Spleen (tissue), 11 donors: ENCODE results near the gene XPO6. TPM values are rescaled to one million over a fixed set of nuclear protein-coding genes. Genes with fewer than 3 reads are reported as not detected.
"Not testable (repeated sequence)": the region's sequence is repeated elsewhere in the genome, so short reads cannot be mapped to it uniquely, and the experiment has no call there.

ENCODE experiments used
- DNase-seq: peaks from one replicate; pipeline ENCODE4 v3.0.0-alpha.2; 2020
- H3K27ac ChIP-seq, 8 donors: fragments of 200-600 bp; sonication (generic) in 7 of 8; 1 replicate in 4 of 8; 2 replicates in 4 of 8; pipeline versions ENCODE4 v1.5.0 to v1.8.0; 2016 to 2021; ENCODE audit warnings: inconsistent platforms in 4 of 8, mild to moderate bottlenecking in 4 of 8, moderate library complexity in 1 of 8
- H3K27me3 ChIP-seq, 7 donors: fragments of 200-600 bp; sonication (generic) in 6 of 7; replicated peaks in 1 of 7; 1 replicate in 4 of 7; 2 replicates in 3 of 7; pipeline versions ENCODE4 v1.5.0 to v1.8.0; 2016 to 2021; ENCODE audit warnings: inconsistent platforms in 3 of 7, mild to moderate bottlenecking in 1 of 7
- H3K36me3 ChIP-seq, 6 donors: fragments of 200-600 bp; sonication (generic) in 5 of 6; 1 replicate in 4 of 6; 2 replicates in 2 of 6; pipeline versions ENCODE4 v1.5.0 to v1.8.0; 2016 to 2021; ENCODE audit warnings: inconsistent platforms in 2 of 6
- H3K4me1 ChIP-seq, 6 donors: fragments of 200-600 bp; sonication (generic) in 5 of 6; 1 replicate in 3 of 6; 2 replicates in 3 of 6; pipeline versions ENCODE4 v1.5.0 to v1.8.0; 2016 to 2021; ENCODE audit warnings: inconsistent platforms in 3 of 6
- H3K4me3 ChIP-seq, 8 donors: fragments of 200-600 bp; sonication (generic) in 7 of 8; 1 replicate in 4 of 8; 2 replicates in 4 of 8; pipeline versions ENCODE4 v1.5.0 to v1.8.0; 2016 to 2021; ENCODE audit warnings: inconsistent platforms in 4 of 8, mild to moderate bottlenecking in 4 of 8, moderate library complexity in 2 of 8
- H3K9me3 ChIP-seq, 8 donors: fragments of 200-600 bp; sonication (generic) in 7 of 8; 1 replicate in 4 of 8; 2 replicates in 4 of 8; pipeline versions ENCODE4 v1.5.0 to v1.8.0; 2016 to 2021; ENCODE audit warnings: inconsistent platforms in 4 of 8
- POLR2A ChIP-seq, 3 donors: fragments of 450-650 bp; IDR thresholded peaks; one replicate each; pipeline ENCODE4 v1.5.1; 2017; ENCODE audit warnings: antibody characterized with exemption in 3 of 3, mild to moderate bottlenecking in 1 of 3
- POLR2AphosphoS5 ChIP-seq, 3 donors: sonication (generic); formaldehyde crosslinking; IDR thresholded peaks; one replicate each; pipeline ENCODE4 v1.5.1; 2017; ENCODE audit warnings: antibody characterized with exemption in 3 of 3
- WGBS, 5 donors: extraction: QIAGEN DNeasy Blood & Tissue Kit in 3 of 5; methylation state at CpG; one replicate each; pipeline versions ENCODE4 v1.1.5 to v1.1.7; 2013 to 2018; 5-methylcytosine and 5-hydroxymethylcytosine counted together
- intact Hi-C: fragments of 100-400 bp; cut with DNase I; formaldehyde crosslinking; loops from one replicate; pipeline ENCODE4 v1.15.0; 2023; ENCODE audit warnings: low total_unique reads
- polyA plus RNA-seq, 3 donors: library from polyadenylated mRNA; stranded (reverse); fragments of 200-250 nt; gene quantifications; one replicate each; pipeline ENCODE4 v1.2.1, GENCODE V29; 2013
- total RNA-seq, 7 donors: library from RNA; depleted of rRNA in 3 of 7; stranded (reverse); fragments of >200 nt in 3 of 7; fragmentation: NEBNext Ultra II Directional in 4 of 7; extraction: Animal tissue kit (Norgen Biotek cat#: 25700) in 4 of 7; gene quantifications; one replicate each; pipeline versions ENCODE4 v1.1.0 to v1.2.1, GENCODE V29; 2016 to 2021
- TF ChIP-seq, protein P1 (sequence below), 11 experiments: fragments of 200-600 bp in 7 of 11; fragments of 450-650 bp in 4 of 11; sonication (generic) in 4 of 11; IDR thresholded peaks in 8 of 11; conservative IDR thresholded peaks in 3 of 11; 1 replicate in 7 of 11; 2 replicates in 4 of 11; pipeline versions ENCODE4 v1.4.0 to v1.8.0; 2016 to 2021; ENCODE audit warnings: antibody characterized with exemption in 11 of 11, inconsistent platforms in 4 of 11, mild to moderate bottlenecking in 1 of 11
- donor health status: healthy with polysubstance abuse.
- donor health status: DM: no; HTN: no; CAD: no; lungs with moderate emphysema.
- donor health status: DM: no; HTN: no; CAD: no.
- donor health status: Bipolar disorder and iron deficiency.
- donor health status: healthy.
- donor health status: DM: no; HTN: no; CAD: no.
- donor health status: DM: yes; HTN: yes; CAD: no.

Gene XPO6
- total and polyA plus RNA-seq, 10 donors = 96.9 to 517 (median 302) TPM

DNA sequence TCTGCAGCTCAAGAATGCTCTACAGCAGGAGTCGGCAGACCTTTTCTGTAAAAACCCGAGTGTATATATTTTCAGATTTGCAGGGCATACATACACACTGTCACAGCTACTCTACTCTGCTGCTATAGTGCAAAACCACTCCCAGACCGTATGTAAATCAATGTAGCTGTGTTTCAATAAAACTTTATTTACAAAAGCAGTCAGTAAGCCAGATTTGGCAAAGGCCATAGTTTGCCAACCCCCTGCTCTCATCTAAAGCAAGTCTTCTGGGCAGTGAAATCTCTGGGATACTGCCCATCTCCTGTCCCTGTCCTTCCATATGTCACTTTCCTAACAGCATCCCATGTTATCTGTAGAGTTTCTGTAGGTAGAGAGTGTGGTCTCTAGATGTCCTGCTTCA is 91.0 kb downstream of the XPO6 start:
- intact Hi-C loops = no loop called here
- TF ChIP-seq POLR2AphosphoS5 (IDR thresholded peaks at IDR 0.05) (no peak), POLR2A (IDR thresholded peaks at IDR 0.05) (no peak)
- TF ChIP-seq, protein P1, sequence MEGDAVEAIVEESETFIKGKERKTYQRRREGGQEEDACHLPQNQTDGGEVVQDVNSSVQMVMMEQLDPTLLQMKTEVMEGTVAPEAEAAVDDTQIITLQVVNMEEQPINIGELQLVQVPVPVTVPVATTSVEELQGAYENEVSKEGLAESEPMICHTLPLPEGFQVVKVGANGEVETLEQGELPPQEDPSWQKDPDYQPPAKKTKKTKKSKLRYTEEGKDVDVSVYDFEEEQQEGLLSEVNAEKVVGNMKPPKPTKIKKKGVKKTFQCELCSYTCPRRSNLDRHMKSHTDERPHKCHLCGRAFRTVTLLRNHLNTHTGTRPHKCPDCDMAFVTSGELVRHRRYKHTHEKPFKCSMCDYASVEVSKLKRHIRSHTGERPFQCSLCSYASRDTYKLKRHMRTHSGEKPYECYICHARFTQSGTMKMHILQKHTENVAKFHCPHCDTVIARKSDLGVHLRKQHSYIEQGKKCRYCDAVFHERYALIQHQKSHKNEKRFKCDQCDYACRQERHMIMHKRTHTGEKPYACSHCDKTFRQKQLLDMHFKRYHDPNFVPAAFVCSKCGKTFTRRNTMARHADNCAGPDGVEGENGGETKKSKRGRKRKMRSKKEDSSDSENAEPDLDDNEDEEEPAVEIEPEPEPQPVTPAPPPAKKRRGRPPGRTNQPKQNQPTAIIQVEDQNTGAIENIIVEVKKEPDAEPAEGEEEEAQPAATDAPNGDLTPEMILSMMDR (IDR thresholded peaks at IDR 0.05 in 8 of 11, conservative IDR thresholded peaks at IDR 0.05 in 3 of 11) = no peak
- H3K4me3 ChIP-seq = no peak overlapping the region
- H3K4me1 ChIP-seq = no peaks in the 10 kb centered on the region
- H3K27me3 ChIP-seq = no peaks in the 10 kb centered on the region
- DNase-seq = no peak
- 91 to 95% (median 93%) methylated on average over 3 of the region's 3 CpGs for WGBS, 5 donors
- peaks cover 9 to 100% (median 93%) of the 10 kb centered on the region in 6 donors for H3K36me3 ChIP-seq
- H3K9me3 ChIP-seq = no peaks in the 10 kb centered on the region
- no peak overlapping the region for H3K27ac ChIP-seq

DNA sequence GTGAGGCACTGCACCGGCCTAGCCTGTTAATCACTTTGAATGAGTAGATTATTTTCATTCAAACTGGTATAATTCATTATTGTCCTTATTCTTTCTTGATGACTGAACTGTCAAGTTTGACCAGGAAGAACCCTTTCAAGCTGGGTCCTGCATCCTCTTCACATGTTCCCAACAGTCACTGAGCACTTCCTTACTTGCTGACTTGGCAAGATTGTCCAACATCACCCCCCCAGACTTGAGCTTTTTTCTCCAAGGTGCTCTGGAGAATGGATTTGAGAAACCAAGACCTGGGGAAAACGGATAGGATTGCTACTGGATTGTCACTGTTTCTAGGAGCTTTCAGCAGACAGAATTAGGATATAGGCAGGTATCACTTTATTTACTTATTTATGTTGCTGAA is 93.1 kb downstream of the XPO6 start:
- H3K27ac ChIP-seq = peak overlapping the region in 1 of 8 donors; percentile 11
- WGBS, 5 donors = 49 to 50% (median 50%) methylated on average over 2 of the region's 2 CpGs
- peaks cover 2 to 100% (median 90%) of the 10 kb centered on the region in 6 donors for H3K36me3 ChIP-seq
- intact Hi-C loops = no loop called here
- no peaks in the 10 kb centered on the region for H3K4me1 ChIP-seq
- TF ChIP-seq POLR2A (IDR thresholded peaks at IDR 0.05) (no peak), POLR2AphosphoS5 (IDR thresholded peaks at IDR 0.05) (no peak)
- TF ChIP-seq, protein P1 (IDR thresholded peaks at IDR 0.05 in 8 of 11, conservative IDR thresholded peaks at IDR 0.05 in 3 of 11) = no peak
- DNase-seq = no peak
- no peaks in the 10 kb centered on the region for H3K9me3 ChIP-seq
- H3K27me3 ChIP-seq = no peaks in the 10 kb centered on the region
- no peak overlapping the region for H3K4me3 ChIP-seq

DNA sequence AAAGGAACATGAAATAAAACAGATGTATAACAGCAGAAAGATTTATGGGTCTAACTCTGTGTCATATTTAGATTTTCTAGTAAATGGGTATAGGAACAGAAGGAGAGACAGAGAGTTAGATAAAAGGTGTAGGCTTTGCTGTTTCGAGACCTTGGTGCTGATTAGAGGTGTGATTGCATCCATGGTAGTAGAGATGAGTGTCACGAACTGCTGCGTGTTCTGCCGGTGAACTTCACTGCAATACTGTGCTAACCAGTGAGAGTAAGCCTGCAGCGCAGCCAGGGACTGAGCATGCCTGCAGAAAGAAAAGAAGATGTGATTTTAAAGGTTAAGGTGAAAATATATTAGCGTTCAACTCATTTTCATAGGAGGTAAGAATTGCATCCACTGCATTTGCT is 94.6 kb downstream of the XPO6 start:
- H3K36me3 ChIP-seq = peaks cover under 1 to 100% (median 89%) of the 10 kb centered on the region in 6 donors
- TF ChIP-seq POLR2AphosphoS5 (IDR thresholded peaks at IDR 0.05) = no peak
- TF ChIP-seq POLR2A (IDR thresholded peaks at IDR 0.05) = no peak
- TF ChIP-seq, protein P1 (IDR thresholded peaks at IDR 0.05 in 8 of 11, conservative IDR thresholded peaks at IDR 0.05 in 3 of 11) = no peak
- no peaks in the 10 kb centered on the region for H3K4me1 ChIP-seq
- WGBS, 5 donors = 94 to 99% (median 97%) methylated on average over 6 of the region's 6 CpGs
- H3K27ac ChIP-seq = no peak overlapping the region
- no peaks in the 10 kb centered on the region for H3K9me3 ChIP-seq
- DNase-seq = no peak
- intact Hi-C loops = no loop called here
- H3K27me3 ChIP-seq = no peaks in the 10 kb centered on the region
- H3K4me3 ChIP-seq = no peak overlapping the region

DNA sequence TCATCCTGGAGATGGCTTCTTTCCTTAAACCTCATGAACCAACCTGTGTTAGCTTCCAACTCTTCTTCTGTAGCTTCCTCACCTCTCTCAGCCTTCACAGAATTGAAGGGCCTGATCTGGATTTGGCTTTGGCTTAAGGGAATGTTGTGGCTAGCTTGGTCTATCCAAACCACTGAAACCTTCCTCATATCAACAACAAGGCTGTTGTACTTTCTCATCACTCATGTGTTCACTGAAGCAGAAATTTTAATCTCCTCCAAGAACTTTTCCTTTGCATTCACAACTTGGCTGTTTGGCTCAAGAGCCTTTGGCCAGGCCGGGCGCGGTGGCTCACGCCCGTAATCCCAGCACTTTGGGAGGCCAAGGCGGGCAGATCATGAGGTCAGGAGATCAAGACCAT is 95.9 kb downstream of the XPO6 start:
- H3K27me3 ChIP-seq, H3K27ac ChIP-seq, intact Hi-C loops, H3K4me3 ChIP-seq, H3K9me3 ChIP-seq, H3K4me1 ChIP-seq, DNase-seq: not testable (repeated sequence)
- peaks cover 4 to 100% (median 91%) of the 10 kb centered on the region in 6 donors for H3K36me3 ChIP-seq
- peak in 1 of 3 donors; percentile 26 for TF ChIP-seq POLR2AphosphoS5 (IDR thresholded peaks at IDR 0.05)
- WGBS, 5 donors = 95 to 99% (median 98%) methylated on average over 6 of the region's 6 CpGs

DNA sequence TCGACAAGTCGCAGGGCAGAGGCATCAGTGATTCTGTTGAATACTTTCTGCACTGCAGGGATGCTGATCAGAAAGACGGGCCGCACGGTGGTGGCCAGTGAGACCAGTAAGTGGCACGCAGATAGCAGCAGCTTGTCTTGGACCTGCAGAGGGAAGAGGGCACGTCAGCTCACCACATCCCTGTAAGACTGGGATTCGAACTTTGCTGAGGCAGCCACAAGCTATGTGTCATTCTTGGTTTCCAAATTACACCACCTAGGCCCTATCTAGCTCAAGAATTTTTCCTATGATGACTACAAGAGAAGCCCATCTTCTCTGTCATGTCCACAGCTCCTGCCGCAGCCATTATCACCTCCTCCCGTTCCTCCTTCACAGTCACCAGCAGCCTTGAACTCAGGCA is 98.9 kb downstream of the XPO6 start:
- Histone ChIP-seq H3K36me3 (peaks cover 4 to 100% (median 91%) of the 10 kb centered on the region in 6 donors), H3K9me3 (no peaks in the 10 kb centered on the region), H3K4me1 (peaks cover 0 to 35% (median 10%) of the 10 kb centered on the region in 6 donors), H3K4me3 (no peak overlapping the region), H3K27ac (no peak overlapping the region), H3K27me3 (no peaks in the 10 kb centered on the region)
- no peak for DNase-seq
- TF ChIP-seq POLR2AphosphoS5 (IDR thresholded peaks at IDR 0.05) (no peak), POLR2A (IDR thresholded peaks at IDR 0.05) (no peak)
- TF ChIP-seq, protein P1 (IDR thresholded peaks at IDR 0.05 in 8 of 11, conservative IDR thresholded peaks at IDR 0.05 in 3 of 11) = no peak
- 84 to 94% (median 88%) methylated on average over 10 of the region's 10 CpGs for WGBS, 5 donors
- intact Hi-C loops = no loop called here
